GM12875 (cell line): Measurements from ENCODE around the gene GYS2.

Experiments used
- H3K4me3 ChIP-seq: one replicate; pipeline ENCODE4 v1.5.1; 2011; ENCODE audit warnings: low read depth, low read length, control low read depth
- TF ChIP-seq, protein P1 (sequence below): IDR thresholded peaks from 2 replicates; pipeline ENCODE4 v1.5.1; 2011; ENCODE audit warnings: low read depth, mild to moderate bottlenecking, control low read depth, inconsistent platforms, low read length, moderate library complexity, borderline replicate concordance; ENCODE audit not compliant: insufficient read depth

The GYS2 gene

GRCh38 chr12:21617030-21617429, 12.4 kb upstream of the GYS2 start:
- TF ChIP-seq, protein P1, sequence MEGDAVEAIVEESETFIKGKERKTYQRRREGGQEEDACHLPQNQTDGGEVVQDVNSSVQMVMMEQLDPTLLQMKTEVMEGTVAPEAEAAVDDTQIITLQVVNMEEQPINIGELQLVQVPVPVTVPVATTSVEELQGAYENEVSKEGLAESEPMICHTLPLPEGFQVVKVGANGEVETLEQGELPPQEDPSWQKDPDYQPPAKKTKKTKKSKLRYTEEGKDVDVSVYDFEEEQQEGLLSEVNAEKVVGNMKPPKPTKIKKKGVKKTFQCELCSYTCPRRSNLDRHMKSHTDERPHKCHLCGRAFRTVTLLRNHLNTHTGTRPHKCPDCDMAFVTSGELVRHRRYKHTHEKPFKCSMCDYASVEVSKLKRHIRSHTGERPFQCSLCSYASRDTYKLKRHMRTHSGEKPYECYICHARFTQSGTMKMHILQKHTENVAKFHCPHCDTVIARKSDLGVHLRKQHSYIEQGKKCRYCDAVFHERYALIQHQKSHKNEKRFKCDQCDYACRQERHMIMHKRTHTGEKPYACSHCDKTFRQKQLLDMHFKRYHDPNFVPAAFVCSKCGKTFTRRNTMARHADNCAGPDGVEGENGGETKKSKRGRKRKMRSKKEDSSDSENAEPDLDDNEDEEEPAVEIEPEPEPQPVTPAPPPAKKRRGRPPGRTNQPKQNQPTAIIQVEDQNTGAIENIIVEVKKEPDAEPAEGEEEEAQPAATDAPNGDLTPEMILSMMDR = no peak

DNA sequence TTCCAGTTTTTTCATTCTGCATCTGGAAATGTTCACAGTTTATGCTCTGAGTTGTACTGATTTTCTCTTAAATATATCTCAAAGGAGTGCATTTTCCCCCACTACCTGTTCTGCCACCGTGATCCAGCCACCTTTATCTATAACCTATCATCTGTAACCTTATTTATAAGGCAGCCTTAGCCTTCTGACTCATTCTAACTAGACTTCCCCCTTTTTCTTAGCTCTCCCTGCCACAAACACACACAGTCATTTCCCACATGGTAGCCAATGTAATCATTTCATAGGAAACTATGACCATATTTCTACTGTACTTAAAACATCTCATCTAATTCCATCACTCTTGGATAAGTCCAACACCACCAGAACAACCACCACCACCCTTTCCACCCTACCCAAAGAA, 10.8 kb upstream of the GYS2 start:
- no peak overlapping the region for H3K4me3 ChIP-seq
- TF ChIP-seq, protein P1 = no peak

More at GRCh38 chr12:21617030-21617429, 12.4 kb upstream of the GYS2 start:
- H3K4me3 ChIP-seq = no peak overlapping the region

DNA sequence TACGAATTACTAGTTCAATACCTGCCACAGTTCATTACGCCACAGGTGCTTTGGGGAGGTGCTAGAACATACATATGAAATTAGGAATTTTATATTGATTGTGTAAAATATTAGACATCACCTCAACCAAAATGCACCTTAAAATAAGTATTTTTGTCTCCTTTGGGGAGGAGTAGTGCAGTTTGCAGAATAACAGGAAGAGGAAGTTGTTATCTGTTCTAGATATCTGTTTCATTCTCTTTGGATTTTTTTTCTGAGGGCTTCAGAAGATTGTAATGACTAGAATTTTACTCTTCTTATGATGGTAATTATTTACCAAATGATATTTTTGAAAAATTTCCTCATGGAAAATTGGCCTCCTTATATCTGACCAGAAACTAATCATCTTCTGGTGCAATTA, 9.9 kb upstream of the GYS2 start:
- no peak overlapping the region for H3K4me3 ChIP-seq
- TF ChIP-seq, protein P1 = no peak

DNA sequence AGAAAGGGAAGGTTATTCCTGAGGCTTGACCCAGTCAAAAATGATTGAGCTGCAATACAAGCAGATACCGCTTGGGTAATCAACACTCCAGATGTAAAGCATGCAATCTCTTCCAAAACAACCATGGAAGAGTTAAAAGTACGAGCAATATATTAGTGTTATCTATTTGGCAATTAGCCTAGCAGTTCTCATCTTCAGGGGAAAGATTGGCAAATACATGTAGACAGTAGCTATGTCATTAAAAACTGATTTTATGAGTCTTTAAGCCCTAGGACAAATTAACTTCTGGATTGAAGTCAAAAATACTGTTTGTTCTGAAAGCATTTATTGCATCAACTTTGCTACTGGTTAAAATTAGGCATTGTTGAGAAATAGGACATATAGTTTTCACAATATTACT, 9.3 kb upstream of the GYS2 start:
- TF ChIP-seq, protein P1 = no peak
- no peak overlapping the region for H3K4me3 ChIP-seq

GRCh38 chr12:21608196-21608595, 3.5 kb upstream of the GYS2 start:
- H3K4me3 ChIP-seq = no peak overlapping the region
- TF ChIP-seq, protein P1 = no peak

GRCh38 chr12:21607701-21608100, 3.1 kb upstream of the GYS2 start:
- no peak overlapping the region for H3K4me3 ChIP-seq
- TF ChIP-seq, protein P1 = no peak

DNA sequence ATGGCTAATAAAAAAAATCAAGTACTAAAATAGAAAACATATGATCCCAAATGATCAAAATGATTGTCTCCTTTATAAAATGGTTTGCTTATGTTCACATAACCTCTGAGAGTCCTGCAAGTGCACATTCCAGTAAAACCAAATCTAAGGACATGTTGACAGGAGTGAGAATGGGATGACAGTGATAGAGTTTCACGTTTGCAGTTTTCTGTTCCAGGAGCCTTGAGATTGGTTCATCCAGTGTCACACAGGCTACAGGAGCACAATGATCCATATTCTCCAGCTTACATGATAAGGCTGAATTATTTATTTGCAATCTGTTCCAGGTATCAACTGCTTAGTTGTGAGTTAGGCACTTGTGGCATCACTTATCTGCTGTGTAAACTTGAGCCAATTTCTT, 1.5 kb upstream of the GYS2 start:
- H3K4me3 ChIP-seq = no peak overlapping the region
- TF ChIP-seq, protein P1 = no peak
